ENCODE measurements around the gene LENG9. TPM values are rescaled to one million over a fixed set of nuclear protein-coding genes. Genes with fewer than 3 reads are reported as not detected.

Gene LENG9
- total RNA-seq, 2 donors from 2014 or later, result 2.5 to 5.8 TPM

- peak; percentile 53 to 58 for ATAC-seq
- H3K9me3 Mint-ChIP-seq, result no peaks in the 10 kb centered on the region
- DNase-seq (ENCODE audit: low spot score in 2 of 2), result peak; percentile 79 to 83
- H3K27ac Mint-ChIP-seq, result peak overlapping the region; percentile 81 to 96
- H3K36me3 Mint-ChIP-seq, result peaks cover 4 to 13% of the 10 kb centered on the region in 2 donors
Observed at GRCh38 chr19:54464630-54465425, 1.2 kb upstream of the LENG9 start.

- DNase-seq (ENCODE audit: low spot score in 2 of 2), result peak; percentile 91 to 92
- ATAC-seq, result peak; percentile 66 to 72
- H3K36me3 Mint-ChIP-seq, result peaks cover 4 to 20% of the 10 kb centered on the region in 2 donors
- peak overlapping the region; percentile 81 to 96 for H3K27ac Mint-ChIP-seq
- H3K9me3 Mint-ChIP-seq, result no peaks in the 10 kb centered on the region
Observed at GRCh38 chr19:54464044-54464629, 559 bp upstream of the LENG9 start.

GRCh38 chr19:54462655-54463530 lies 685 bp downstream of the LENG9 start:
- Mint-ChIP-seq H3K9me3 (no peaks in the 10 kb centered on the region), H3K27ac (peak overlapping the region in 1 of 2 donors; percentile 81), H3K36me3 (peaks cover 4 to 32% of the 10 kb centered on the region in 2 donors)
- DNase-seq (ENCODE audit: low spot score in 2 of 2) (peak; percentile 72 to 78), ATAC-seq (peak; percentile 16 to 25)

- H3K36me3 Mint-ChIP-seq, result peaks cover 4 to 32% of the 10 kb centered on the region in 2 donors
- ATAC-seq (no peak), DNase-seq (ENCODE audit: low spot score in 2 of 2) (no peak)
- peak overlapping the region; percentile 60 to 81 for H3K27ac Mint-ChIP-seq
- H3K9me3 Mint-ChIP-seq, result no peaks in the 10 kb centered on the region
Observed at GRCh38 chr19:54462047-54462654, 1.4 kb downstream of the LENG9 start.

GRCh38 chr19:54461613-54462012 lies 2.0 kb downstream of the LENG9 start:
- H3K36me3 Mint-ChIP-seq, result peaks cover 4 to 32% of the 10 kb centered on the region in 2 donors
- ATAC-seq (no peak), DNase-seq (ENCODE audit: low spot score in 2 of 2) (no peak)
- H3K9me3 Mint-ChIP-seq, result no peaks in the 10 kb centered on the region
- H3K27ac Mint-ChIP-seq, result peak overlapping the region; percentile 60 to 81

GRCh38 chr19:54461210-54461609 lies 2.4 kb downstream of the LENG9 start:
- no peaks in the 10 kb centered on the region for H3K9me3 Mint-ChIP-seq
- no peak for ATAC-seq
- DNase-seq (ENCODE audit: low spot score in 2 of 2), result no peak
- peak overlapping the region; percentile 22 to 81 for H3K27ac Mint-ChIP-seq
- H3K36me3 Mint-ChIP-seq, result peaks cover 4 to 35% of the 10 kb centered on the region in 2 donors

- DNase-seq (ENCODE audit: low spot score in 2 of 2) (no peak), ATAC-seq (no peak)
- peaks cover 0 to 37% of the 10 kb centered on the region in 2 donors for H3K36me3 Mint-ChIP-seq
- no peaks in the 10 kb centered on the region for H3K9me3 Mint-ChIP-seq
- H3K27ac Mint-ChIP-seq, result no peak overlapping the region
Observed at GRCh38 chr19:54460230-54461005, 3.2 kb downstream of the LENG9 start.

GRCh38 chr19:54459282-54460229 lies 4.0 kb downstream of the LENG9 start:
- Mint-ChIP-seq H3K27ac (peak overlapping the region; percentile 63 to 66), H3K36me3 (peaks cover 5 to 33% of the 10 kb centered on the region in 2 donors), H3K9me3 (no peaks in the 10 kb centered on the region)
- ATAC-seq, result no peak
- DNase-seq (ENCODE audit: low spot score in 2 of 2), result no peak

- DNase-seq (ENCODE audit: low spot score in 2 of 2) (no peak), ATAC-seq (no peak)
- peak overlapping the region; percentile 55 to 63 for H3K27ac Mint-ChIP-seq
- H3K9me3 Mint-ChIP-seq, result no peaks in the 10 kb centered on the region
- peaks cover 5 to 32% of the 10 kb centered on the region in 2 donors for H3K36me3 Mint-ChIP-seq
Observed at GRCh38 chr19:54458648-54459281, 4.8 kb downstream of the LENG9 start.

- Mint-ChIP-seq H3K36me3 (peaks cover 10 to 32% of the 10 kb centered on the region in 2 donors), H3K27ac (peak overlapping the region; percentile 33 to 63)
- DNase-seq (ENCODE audit: low spot score in 2 of 2), result no peak
Observed at GRCh38 chr19:54457773-54458647, 5.6 kb downstream of the LENG9 start.

GRCh38 chr19:54456423-54457373 lies 6.9 kb downstream of the LENG9 start:
- peaks cover 18 to 27% of the 10 kb centered on the region in 2 donors for H3K36me3 Mint-ChIP-seq
- no peak for ATAC-seq
- no peaks in the 10 kb centered on the region for H3K9me3 Mint-ChIP-seq
- no peak for DNase-seq (ENCODE audit: low spot score in 2 of 2)
- H3K27ac Mint-ChIP-seq, result no peak overlapping the region

More at GRCh38 chr19:54457773-54458647, 5.6 kb downstream of the LENG9 start:
- ATAC-seq, result no peak
- H3K9me3 Mint-ChIP-seq, result no peaks in the 10 kb centered on the region

- Mint-ChIP-seq H3K27ac (peak overlapping the region in 1 of 2 donors; percentile 77), H3K36me3 (peaks cover 25 to 31% of the 10 kb centered on the region in 2 donors)
Observed at GRCh38 chr19:54455786-54456422, 7.7 kb downstream of the LENG9 start.

More at GRCh38 chr19:54455786-54456422, 7.7 kb downstream of the LENG9 start:
- no peak for DNase-seq (ENCODE audit: low spot score in 2 of 2)
- no peak for ATAC-seq
- H3K9me3 Mint-ChIP-seq, result no peaks in the 10 kb centered on the region
